Endothelial cell (in vitro differentiated cells): ENCODE data around the gene SLC39A6. TPM values are rescaled to one million over a fixed set of nuclear protein-coding genes. Genes with fewer than 3 reads are reported as not detected.

ENCODE experiments used
- DNase-seq: peaks from one replicate; pipeline ENCODE4 v3.0.0; 2021; ENCODE audit warnings: low spot score
- H3K27ac Mint-ChIP-seq: one replicate; pipeline ENCODE4 v1.8.0; 2021; ENCODE audit warnings: mixed read lengths, inconsistent platforms; ENCODE audit not compliant: unreplicated experiment
- H3K27me3 Mint-ChIP-seq: one replicate; pipeline ENCODE4 v1.8.0; 2021; ENCODE audit warnings: mild to moderate bottlenecking, moderate library complexity, mixed read lengths, inconsistent platforms; ENCODE audit not compliant: unreplicated experiment
- H3K36me3 Mint-ChIP-seq: one replicate; pipeline ENCODE4 v1.8.0; 2021; ENCODE audit warnings: mild to moderate bottlenecking, low read depth, mixed read lengths, inconsistent platforms; ENCODE audit not compliant: unreplicated experiment
- H3K4me1 Mint-ChIP-seq: one replicate; pipeline ENCODE4 v1.8.0; 2021; ENCODE audit warnings: mild to moderate bottlenecking, mixed read lengths, inconsistent platforms; ENCODE audit not compliant: unreplicated experiment
- H3K4me3 Mint-ChIP-seq: one replicate; pipeline ENCODE4 v1.8.0; 2021; ENCODE audit warnings: mild to moderate bottlenecking, mixed read lengths, inconsistent platforms; ENCODE audit not compliant: unreplicated experiment
- H3K9me3 Mint-ChIP-seq: one replicate; pipeline ENCODE4 v1.8.0; 2021; ENCODE audit warnings: mixed read lengths, inconsistent platforms; ENCODE audit not compliant: unreplicated experiment
- total RNA-seq: library from RNA; stranded (reverse); fragmentation: NEBNext Ultra II Directional; extraction: Animal tissue kit (Norgen Biotek cat#: 25700); gene quantifications from one replicate; pipeline ENCODE4 v1.2.1, GENCODE V29; 2021; ENCODE audit not compliant: unreplicated experiment
- TF ChIP-seq, protein P1 (sequence below): fragments of 200-600 bp; sonication (generic); IDR thresholded peaks from one replicate; pipeline ENCODE4 v1.5.0; 2021; ENCODE audit warnings: antibody characterized with exemption; ENCODE audit not compliant: unreplicated experiment

The SLC39A6 gene
- total RNA-seq, 1 donor from 2014 or later: 28.2 TPM

DNA sequence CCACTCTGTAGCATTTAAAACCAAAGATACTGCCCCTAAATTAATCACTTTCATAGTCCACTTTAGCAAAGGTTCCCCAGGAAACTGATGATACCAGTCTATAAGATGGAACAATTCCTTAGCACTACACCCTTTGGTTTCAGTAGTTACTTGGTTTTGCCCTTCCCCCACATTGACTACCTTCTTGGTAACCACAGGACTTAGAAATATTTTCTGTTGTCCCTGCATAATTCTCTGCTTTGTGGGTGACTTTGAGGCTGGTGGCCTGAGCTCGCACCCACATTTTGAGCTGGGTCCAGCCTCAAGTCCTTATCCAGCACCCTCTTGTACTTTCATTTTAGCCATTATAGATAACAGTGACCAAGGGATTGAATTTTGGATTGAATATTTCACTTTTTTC, 23.6 kb upstream of the SLC39A6 start:
- H3K27ac Mint-ChIP-seq: no peak overlapping the region
- no peaks in the 10 kb centered on the region for H3K4me1 Mint-ChIP-seq
- peaks cover 31% of the 10 kb centered on the region for H3K36me3 Mint-ChIP-seq
- H3K9me3 Mint-ChIP-seq: no peaks in the 10 kb centered on the region
- H3K4me3 Mint-ChIP-seq: no peak overlapping the region
- DNase-seq: no peak
- no peaks in the 10 kb centered on the region for H3K27me3 Mint-ChIP-seq
- TF ChIP-seq, protein P1, sequence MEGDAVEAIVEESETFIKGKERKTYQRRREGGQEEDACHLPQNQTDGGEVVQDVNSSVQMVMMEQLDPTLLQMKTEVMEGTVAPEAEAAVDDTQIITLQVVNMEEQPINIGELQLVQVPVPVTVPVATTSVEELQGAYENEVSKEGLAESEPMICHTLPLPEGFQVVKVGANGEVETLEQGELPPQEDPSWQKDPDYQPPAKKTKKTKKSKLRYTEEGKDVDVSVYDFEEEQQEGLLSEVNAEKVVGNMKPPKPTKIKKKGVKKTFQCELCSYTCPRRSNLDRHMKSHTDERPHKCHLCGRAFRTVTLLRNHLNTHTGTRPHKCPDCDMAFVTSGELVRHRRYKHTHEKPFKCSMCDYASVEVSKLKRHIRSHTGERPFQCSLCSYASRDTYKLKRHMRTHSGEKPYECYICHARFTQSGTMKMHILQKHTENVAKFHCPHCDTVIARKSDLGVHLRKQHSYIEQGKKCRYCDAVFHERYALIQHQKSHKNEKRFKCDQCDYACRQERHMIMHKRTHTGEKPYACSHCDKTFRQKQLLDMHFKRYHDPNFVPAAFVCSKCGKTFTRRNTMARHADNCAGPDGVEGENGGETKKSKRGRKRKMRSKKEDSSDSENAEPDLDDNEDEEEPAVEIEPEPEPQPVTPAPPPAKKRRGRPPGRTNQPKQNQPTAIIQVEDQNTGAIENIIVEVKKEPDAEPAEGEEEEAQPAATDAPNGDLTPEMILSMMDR: no peak

DNA sequence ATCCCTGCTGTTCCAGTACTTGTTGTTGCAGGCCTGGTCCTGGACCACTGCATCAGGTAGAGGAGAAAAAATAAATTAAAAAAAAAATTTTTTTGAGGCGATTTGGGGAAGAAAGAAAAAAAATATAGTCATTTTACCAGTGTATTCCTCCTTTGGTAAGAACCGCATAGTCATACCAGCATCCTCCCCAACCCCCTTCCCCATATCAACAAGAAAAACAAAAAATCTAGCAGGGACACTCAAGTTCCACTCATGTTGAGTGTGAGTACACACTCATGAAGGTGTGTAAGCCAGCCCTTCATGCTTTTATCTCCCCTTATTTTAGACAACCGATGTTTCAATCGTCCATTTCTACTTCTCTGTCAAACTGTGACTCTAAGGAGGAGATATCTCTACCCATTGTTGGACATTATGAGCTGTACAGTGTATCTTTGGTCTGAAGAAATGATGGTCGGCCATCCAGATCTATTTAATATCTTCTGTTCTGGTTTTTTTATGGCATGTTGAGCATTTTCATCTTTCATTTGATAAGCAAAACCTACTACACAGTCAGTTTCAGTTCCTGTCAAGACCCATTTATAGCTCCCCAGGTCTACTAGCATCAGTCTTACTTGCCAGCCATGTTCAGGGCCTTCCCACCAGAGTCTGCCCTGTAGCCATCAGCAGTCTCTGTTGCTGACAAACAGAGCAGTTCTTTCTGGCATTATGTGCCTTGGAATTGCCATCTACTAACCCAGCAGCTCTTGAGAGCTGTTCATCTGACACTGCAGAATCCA, 20.6 kb upstream of the SLC39A6 start:
- Mint-ChIP-seq H3K27ac (no peak overlapping the region), H3K27me3 (no peaks in the 10 kb centered on the region), H3K4me3 (no peak overlapping the region), H3K36me3 (peaks cover 20% of the 10 kb centered on the region), H3K4me1 (no peaks in the 10 kb centered on the region), H3K9me3 (no peaks in the 10 kb centered on the region)
- TF ChIP-seq, protein P1: no peak
- DNase-seq: no peak

DNA sequence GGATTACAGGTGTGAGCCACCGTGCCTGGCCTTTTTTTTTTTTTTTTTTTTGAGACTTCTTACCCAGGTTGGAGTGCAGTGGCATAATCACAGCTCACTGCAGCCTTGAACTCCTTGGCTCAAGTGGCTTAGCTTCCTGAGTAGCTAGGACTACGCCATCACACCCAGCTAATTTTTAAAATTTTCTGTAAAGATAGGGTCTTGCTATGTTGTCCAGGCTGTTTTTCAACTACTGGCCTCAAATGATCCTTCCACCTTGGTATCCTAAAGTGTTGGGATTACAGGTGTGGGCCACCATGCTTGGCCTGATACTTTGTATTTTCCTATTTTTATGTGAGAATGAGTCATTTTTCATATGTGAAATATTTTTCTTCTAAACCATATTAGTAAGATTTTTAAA, 14.3 kb upstream of the SLC39A6 start:
- Mint-ChIP-seq H3K4me3 (no peak overlapping the region), H3K27ac (no peak overlapping the region), H3K4me1 (no peaks in the 10 kb centered on the region), H3K27me3 (peaks cover 2% of the 10 kb centered on the region), H3K9me3 (no peaks in the 10 kb centered on the region), H3K36me3 (peaks cover 14% of the 10 kb centered on the region)
- TF ChIP-seq, protein P1: no peak
- DNase-seq: no peak

DNA sequence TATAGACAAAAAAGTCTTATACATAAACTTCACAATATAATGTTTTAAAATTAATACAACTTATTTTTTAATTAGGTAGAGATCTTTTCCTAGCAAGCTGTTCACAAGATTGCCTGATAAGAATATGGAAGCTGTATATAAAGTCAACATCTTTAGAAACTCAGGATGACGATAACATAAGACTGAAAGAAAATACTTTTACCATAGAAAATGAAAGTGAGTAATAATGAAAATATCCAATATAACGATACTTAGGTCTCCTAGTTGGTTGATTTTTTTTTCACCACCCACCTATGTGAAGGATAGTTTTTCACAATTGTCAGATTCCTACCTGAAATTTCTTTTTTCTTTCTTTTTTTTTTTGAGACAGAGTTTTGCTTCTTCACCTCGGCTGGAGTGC, 13.6 kb upstream of the SLC39A6 start:
- H3K36me3 Mint-ChIP-seq: peaks cover 14% of the 10 kb centered on the region
- no peak for DNase-seq
- H3K27ac Mint-ChIP-seq: no peak overlapping the region
- peaks cover 2% of the 10 kb centered on the region for H3K27me3 Mint-ChIP-seq
- TF ChIP-seq, protein P1: no peak
- no peak overlapping the region for H3K4me3 Mint-ChIP-seq
- no peaks in the 10 kb centered on the region for H3K4me1 Mint-ChIP-seq
- no peaks in the 10 kb centered on the region for H3K9me3 Mint-ChIP-seq

DNA sequence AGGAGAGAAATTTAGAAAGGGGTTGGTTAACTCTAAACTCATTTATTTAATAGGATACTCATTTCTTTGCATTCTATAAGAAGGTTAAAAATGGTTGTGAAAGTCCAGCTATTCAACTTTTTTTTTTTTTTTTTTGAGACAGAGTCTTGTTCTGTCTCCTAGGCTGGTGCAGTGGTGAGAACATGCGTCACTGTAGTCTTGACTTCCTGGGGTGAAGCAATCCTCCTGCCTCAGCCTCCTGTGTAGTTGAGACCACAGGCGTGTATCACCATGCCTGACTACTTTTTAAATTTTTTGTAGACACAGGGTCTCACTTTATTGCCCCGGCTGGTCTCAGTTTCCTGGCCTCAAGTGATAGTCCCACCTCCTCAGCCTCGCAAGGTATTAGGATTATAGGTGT, 12.4 kb upstream of the SLC39A6 start:
- TF ChIP-seq, protein P1: no peak
- Mint-ChIP-seq H3K27me3 (peaks cover 2% of the 10 kb centered on the region), H3K4me1 (no peaks in the 10 kb centered on the region), H3K4me3 (no peak overlapping the region), H3K9me3 (no peaks in the 10 kb centered on the region), H3K27ac (no peak overlapping the region), H3K36me3 (peaks cover 13% of the 10 kb centered on the region)
- no peak for DNase-seq
